HG03159 (cell line): ENCODE measurements around the gene DYNC1H1.

Source experiments
- ATAC-seq: cut with Tn5 transposase; IDR thresholded peaks from one replicate; pipeline ENCODE4 v1.9.1; 2021; ENCODE audit warnings: mild to moderate bottlenecking, moderate library complexity; ENCODE audit not compliant: unreplicated experiment

The DYNC1H1 gene

DNA sequence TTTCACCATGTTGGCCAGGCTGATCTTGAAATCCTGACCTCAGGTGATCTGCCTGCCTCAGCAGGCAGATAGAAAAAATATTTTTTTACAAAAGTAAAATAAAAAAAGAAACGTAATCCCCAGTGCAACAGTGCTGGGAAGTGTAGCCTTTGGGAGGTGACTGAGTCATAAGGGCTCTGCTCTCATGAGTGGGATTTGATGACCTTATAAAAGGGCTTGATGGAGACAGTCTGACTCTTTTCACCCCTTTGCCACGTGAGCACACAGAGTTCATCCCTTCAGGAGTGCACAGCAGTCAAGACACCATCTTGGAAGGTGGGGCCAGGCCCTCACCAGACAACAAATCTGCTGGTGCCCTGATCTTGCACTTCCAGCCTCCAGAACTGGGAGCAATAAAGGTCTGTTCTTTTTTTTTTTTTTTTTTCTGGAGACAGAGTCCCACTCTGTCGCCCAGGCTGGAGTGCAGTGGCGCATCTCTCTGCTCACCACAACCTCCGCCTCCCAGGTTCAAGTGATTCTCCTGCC is 24.7 kb upstream of the DYNC1H1 start:
- no peak for ATAC-seq

DNA sequence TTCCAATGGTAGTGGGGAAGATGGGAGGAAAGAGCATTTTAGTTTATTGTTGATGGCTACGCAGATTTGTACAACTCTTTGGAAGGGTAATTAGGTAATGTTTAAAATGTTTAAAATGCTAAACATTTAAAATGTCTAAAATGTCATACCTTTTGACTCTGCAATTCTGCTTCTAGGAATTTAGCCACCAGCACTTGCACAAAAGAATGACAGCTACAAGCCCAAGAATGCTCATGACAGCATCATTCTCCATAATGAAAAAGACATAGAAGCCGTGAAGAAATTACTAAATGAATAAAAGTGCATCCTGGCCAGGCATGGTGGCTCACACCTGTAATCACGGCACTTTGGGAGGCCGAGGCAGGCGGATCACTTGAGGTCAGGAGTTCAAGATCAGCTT is 19.9 kb upstream of the DYNC1H1 start:
- no peak for ATAC-seq

DNA sequence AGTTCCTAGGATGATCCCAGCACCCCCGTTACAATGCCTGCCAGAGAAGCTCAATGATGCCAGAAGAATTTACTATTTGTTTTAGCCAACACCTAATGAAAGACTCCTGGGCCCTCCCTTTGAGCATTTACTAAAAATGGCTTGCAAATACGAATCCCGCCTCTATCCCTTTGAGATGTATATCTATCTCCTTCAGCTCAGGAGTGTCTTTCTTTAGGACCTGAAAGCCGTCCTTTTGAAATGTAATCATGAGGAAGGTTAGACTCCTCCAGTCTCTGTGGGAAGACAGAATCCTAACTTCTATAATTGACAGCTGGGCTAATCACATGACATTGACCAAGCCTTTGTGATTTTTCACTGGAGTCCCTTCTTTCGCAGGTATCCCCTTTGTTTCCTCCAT is 19.2 kb upstream of the DYNC1H1 start:
- ATAC-seq = no peak

DNA sequence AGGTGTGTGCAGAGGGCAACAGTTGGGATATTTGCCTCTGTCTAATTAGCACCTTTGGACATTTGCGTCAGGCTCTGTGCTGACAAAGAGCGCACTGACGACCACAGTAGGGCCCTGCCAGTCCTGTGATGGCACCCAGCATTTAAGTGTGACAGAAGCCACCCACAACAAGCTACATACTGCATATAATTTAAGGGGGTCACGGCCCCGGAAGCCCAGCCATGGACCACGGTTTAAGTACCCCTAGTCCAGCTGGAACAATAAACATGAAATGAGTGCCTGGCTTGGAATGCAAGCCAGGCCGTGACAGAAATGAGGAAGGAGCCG is 16.8 kb upstream of the DYNC1H1 start:
- ATAC-seq = peak; percentile 14

DNA sequence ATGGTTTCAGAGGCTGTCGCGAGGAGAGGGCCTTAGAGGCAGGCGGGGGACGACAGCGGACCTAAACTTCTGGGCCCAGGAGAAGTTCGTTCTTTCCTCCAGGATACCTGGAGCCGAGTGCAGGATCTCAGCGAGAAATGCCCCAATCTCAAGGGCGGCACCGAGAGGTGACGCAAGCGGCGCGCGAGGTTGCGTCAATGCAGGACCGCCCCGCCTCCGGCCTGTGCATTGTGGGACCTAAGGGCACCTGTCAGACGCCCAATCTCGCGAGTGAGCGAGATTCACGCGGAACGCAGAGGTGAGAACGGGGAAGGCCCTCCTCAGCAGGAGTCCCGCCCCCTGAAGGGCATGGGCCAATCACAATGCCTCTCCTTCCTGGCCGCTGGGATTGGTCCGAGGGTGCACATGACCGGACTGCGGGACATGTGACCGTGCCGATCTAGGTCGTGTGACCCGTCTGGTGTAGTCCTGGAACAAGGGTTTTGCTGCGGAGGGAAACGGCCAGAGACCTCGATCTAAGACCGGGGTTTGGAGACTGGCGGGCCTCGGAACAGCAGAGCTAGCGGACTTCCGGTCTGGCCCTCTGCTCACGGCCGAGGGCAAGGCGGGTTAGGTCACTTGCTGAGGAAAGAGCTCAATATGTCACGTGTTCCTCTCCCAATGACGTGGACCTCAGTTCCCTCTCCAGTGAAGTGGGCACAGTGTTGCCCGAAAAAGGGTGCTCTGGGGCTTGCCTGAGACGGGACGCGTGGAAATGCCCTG is 16.3 kb upstream of the DYNC1H1 start:
- peak; percentile 97 for ATAC-seq

DNA sequence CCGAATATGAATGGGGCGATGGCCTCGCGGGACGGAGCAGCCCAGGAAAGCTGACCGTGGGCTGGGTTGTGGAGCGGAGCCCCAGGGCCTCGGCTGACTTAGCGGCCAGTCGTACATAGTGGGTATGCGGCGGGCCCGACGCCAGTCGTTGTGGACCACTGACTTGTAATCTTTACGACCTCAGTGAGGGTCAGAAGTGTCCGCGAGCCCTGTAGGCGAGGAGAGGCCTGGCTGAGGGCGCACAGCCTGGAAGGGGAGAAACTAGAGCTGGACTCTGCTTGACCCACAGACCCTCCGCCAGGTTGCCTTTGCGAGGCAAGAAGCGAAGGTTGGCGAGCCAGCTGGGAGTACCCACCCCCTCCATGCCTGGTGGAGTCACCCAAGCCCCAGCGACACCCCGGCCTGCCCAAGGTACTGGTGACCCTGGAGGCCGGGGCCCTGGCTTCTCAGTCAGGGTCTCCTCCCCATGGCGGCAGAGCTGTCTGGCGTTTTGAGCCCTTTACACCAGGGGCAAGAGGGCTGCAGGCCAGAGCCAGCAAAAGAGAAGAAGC is 15.6 kb upstream of the DYNC1H1 start:
- ATAC-seq = peak; percentile 1

DNA sequence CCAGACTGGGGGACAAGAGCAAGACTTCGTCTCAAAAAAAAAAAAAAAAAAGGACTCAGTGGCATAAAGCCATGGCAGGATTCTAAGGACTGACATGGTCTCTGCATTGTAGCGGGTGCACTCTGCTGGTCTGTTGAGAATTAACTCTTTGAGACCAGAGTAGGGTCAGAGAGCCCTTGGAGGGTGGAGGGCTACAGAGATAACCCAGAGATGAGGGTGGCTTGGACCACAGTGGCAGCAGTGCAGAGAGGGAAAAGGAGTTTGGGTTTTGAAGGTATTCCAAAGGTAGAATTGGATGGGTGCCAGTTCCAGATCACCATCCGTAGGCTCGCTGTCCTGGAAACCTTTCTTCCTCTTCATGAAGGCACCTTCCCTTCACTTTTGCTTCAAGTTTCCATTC is 14.3 kb upstream of the DYNC1H1 start:
- ATAC-seq = no peak

DNA sequence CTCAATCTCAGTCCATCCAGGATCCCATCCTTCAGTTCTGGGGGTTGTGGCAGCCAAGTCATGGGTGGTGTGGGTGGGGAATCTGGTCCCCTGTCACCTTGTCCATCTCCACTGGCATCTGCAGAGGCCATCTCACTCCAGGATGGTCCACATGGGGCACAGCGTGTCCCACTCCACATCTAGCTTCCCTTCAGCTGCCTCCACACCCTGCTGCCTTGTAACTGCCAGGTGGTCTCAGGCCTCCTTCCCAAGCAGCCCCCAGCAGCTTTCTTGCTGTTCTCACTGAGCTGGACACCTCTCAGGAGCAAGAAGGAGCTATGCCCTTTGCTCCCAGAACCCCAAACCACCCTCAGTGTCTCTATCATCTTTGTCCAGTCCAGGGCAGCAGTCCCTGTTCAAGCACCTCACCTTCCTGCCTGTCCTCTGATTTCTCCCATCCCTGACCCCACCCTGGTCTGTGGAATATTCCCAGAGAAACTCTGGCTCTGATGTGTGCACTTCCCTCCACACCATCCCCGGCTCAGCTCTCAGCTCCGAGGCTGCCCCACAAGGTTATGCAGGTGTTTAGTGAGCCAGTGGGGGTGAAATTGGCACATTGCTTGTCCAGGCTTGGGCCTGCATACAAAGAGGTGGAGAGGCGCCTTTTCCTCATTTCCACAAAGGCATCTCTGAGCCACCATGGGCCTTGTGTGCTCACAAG is 13.7 kb upstream of the DYNC1H1 start:
- ATAC-seq = no peak

DNA sequence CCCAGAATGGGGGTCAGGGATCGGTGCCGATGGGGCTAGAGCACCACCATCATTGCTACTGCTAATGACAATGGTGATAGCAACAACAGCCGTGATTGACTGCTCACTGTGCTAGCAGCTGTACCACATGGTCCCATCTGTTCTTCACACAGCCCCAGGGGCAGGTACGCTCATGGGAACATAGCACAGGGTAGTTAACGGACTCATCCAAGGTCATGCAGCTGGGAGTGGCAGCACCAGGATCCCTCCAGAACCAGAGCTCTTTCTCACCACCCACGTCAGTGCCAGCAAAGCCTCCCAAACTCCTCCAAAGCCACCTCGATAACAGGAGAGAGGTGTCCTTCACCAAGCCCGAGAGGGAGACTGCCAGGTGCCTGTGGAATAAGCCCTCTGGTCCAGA is 11.2 kb upstream of the DYNC1H1 start:
- no peak for ATAC-seq

DNA sequence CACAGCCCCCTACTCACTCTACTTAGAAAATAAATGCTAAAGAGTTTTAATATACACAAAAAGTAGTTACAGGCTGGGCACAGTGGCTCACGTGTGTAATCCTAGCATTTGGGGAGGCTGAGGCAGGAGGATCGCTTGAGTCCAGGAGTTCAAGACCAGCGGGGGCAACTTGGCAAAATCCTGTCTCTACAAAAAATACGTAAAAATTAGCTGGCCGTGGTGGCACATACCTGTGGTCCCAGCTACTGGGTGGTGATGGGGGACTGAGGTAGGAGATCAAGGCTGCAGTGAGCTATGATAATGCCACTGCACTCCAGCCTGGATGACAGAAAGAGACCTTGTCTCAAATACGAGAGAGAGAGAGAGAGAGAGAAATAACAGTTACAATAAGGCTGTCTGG is 9.9 kb upstream of the DYNC1H1 start:
- no peak for ATAC-seq

DNA sequence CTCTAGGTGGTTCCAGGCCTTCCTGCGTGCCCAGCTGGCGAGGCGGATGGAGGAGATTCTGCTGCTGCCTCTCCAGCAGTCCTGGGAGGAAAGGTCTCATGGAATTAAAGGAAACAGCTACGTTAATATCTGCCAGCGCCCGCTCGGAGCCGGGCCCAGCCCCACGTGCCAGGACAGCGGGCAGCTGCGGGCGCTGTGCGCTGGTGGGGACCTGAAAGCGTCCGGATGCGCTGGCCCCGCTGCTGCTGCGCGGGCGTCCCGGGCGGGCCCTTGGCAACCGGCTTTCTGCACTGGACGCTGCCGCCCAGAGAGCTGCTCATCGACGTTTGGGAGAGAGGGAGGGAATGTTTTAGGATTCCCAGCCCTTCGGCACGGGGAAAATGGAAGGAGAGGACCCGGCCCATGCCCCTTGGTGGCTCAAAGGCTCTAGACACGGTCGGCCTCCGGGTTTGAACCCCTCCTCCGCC is 8.6 kb upstream of the DYNC1H1 start:
- no peak for ATAC-seq

DNA sequence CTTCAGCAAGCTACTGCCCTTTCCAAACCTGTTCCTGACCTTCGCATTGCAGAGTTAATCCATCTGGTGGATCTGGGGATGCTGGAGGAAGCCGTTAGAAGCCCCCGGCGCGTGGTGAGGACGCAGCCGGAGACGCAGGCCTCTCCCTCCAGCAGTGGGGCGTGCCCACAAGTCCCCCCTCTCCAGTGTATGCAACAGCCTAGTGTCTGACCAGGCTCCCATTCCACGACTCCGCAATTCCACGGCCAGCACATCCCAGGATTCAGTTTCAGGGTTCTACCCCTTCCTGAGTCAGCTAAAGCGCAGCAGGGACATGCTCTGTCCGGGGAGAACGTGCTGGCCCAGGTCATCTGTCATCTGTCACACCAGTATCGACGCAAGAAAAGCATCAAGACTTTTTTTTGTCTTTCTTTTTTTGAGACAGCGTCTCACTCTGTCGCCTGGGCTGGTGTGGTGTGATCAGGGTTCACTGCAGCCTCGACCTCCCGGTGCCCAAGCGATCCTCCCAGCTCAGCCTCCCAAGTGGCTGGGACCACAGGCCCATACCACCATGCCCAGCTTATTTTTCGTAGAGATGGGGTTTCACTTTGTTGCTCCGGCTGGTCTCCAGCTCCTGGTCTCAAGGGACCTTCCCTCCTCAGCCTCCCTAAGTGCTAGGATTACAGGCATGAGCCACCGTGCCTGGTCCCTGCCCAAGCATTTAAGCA is 8.0 kb upstream of the DYNC1H1 start:
- no peak for ATAC-seq

DNA sequence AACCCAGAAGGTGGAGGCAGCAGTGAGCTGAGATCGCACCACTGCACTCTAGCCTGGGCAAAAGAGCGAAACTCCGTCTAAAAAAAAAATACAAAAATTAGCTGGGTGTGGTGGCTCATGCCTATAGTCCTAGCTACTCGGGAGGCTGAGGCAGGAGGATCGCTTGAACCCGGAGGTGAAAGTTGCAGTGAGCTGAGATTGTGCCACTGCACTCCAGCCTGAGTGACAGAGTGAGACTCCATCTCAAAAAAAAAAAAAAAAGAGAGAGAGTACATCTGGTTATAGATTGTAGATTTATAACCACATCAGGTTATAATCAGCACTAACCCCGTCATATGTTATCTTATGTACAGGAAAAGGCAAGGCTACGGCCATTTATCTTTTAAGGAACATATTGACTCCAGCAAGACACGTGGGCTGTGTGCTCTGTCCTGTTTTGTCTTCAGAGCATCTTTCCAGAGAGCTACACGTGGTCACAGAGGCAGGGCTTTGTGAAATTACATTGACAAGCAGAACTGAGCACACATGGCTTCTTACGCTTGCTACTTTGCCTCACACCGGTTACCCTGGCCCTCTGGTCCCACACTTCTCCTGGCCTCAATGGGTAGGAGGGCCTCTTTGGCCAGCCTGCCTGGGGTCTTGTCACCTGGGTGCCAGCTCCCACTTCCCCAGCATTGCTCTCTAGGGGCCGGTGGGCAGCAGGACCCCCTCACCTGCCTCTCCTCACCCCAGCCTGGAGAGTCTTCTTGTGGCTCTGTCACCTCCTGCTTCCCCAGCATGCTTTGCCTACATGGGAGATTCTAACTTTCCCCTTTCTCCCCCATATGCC is 6.8 kb upstream of the DYNC1H1 start:
- ATAC-seq = no peak

DNA sequence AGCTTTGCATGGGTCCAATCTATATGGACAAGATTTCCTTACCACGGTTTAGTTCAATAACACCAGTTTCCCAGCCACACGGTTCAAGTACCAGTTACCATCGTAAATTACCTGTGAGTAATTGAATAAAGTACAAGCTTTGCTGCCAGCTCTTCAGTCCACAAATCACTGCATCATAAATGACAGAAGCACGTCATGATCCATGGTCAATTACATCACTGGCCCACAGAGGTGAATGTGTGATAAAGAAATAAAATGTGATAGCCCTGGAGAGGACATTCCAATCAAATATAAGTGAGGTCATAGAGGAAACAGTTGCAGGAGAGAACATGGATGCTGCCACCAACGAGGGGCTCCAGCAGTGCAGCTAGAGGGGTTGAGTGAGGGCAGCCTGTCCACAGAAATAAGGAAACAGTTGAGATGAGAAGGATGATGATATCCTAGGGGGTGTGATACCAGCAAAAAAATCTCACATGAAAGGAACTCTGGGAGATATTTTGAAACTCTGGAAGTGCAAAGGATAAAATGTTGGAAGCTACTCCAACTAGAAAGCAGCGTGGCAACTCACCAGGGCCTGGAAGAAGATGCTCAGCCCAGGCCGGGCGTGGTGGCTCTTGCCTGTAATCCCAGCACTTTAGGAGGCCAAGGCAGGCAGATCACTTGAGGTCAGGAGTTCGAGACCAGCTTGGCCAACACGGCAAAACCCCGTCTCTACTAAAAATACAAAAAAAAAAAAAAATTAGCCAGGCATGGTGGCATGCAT is 5.8 kb upstream of the DYNC1H1 start:
- ATAC-seq = no peak

DNA sequence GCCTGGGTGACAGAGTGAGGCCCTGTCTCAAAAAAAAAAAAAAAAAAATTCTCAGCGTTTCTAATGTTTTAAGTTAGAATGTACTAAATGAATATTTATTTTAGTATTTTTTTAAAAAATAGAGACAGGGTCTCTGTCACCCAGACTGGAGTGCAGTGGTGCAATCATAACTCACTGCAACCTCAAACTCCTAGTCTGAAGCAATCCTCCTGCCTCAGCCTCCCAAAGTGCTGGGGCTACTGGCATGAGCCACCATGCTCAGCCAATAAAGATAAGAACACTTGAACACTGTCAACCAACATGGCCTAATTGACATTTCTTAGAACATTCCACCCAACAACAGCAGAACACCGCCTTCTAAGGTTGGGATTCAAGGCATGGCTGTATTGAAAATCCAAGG is 5.1 kb upstream of the DYNC1H1 start:
- no peak for ATAC-seq

DNA sequence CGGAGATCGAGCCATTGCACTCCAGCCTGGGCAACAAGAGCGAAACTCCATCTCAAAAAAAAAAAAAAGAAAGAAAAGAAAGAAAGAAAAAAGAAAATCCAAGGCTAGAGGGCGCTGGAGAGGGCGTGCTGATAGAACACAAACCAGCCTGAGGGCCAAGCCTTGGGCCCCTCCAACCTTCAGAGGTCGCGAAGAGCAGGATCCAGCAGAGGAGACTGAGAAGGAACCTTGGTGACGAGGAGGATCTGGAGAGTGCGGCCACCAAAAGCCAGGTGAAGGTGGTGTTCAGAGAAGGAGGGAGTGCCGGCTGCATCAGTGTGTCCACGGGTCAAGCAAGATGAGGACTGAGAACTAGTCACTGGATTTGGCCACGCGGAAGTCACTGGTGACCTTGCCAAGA is 4.1 kb upstream of the DYNC1H1 start:
- no peak for ATAC-seq

DNA sequence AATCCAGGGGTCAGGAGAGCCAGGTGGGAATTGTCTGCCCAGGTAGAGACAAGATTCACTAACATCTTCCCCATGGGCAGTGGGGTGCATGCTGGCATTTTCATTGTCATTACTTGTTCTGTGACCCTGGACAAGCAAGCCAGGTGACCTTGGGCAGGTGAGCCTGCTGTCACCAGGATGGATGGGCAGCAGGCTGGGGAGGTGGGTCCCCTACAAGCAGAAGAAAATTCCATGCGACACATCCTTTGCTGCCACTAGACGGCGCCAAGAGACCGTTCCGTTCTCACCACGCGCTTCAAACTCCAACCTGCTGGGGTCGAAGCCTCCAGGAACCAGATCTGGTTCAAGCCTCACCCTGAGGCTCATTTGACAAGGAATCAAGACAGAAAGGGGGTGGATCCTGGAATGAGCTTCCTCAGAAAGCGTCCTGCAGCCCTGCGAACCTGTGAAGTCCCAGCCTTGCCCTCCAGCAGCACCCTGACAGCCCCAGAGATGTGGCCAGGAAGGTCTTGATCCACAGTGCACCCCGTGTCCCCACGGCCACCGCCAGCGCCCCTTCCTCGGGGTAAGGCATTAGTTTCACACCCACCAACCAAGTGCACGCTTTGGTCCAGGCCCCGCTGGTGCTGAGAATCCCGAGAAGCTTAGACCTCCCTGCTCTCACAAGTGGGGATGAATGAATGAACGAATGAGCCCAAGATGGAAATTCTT is 3.2 kb upstream of the DYNC1H1 start:
- ATAC-seq = no peak

DNA sequence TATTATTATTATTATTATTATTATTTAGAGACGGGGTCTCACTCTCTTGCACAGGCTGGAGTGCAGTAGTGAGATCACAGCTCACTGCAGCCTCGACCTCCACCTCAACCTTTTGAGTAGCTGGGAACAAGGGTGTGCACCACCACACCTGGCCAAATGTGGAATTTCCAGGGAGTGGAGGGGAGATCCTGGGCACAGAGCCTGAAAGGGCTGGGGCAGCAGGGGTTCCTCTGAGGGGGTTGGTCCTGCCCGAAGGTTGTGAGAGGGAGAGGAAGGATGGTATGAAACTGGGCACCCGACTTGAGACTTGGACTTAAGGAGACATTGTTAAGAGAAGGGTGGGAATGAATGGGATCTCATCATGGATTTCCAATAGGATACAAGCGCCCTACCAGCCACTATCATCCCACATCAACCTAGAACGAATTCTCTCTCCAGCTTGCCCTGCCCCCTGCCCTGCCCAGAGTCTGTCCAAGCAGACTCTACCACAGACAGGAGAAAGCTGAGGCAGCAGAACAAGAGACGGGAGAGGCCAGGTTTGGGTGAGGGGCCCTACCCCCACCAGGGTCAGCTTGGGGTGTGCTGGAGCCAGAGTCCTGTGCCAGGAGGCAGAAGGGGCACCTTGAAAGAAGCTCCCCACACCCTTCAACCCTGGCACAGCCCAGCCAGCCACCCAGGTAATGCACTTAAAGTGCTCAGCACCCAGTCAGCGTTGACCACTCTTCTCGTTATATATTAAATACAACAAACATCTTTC is 2.4 kb upstream of the DYNC1H1 start:
- ATAC-seq = no peak

DNA sequence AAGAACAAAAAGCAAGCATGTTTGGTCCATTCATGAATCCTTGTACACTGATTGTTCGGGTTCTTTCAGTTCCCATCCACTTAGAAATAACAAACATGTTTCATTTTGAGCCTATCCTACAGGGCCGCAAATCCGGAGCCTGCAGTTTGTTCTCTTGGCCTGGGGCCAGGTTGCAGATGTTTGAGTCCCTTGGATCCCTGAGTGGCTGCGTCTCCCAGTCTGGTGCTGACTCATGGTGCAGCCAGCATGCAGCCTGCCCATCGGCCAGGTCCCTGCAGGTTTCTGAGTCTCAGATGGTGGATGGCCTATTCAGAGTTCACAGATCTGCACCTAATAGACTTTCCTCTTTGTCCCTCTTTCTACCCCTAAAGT is 1.9 kb upstream of the DYNC1H1 start:
- no peak for ATAC-seq
